Left ventricle myocardium inferior (tissue), 1 donor: ENCODE data around the gene SLC2A14. TPM values are rescaled to one million over a fixed set of nuclear protein-coding genes. Genes with fewer than 3 reads are reported as not detected.
"Not testable (repeated sequence)": the region's sequence is repeated elsewhere in the genome, so short reads cannot be mapped to it uniquely, and the experiment has no call there.

Source experiments
- DNase-seq: peaks from one replicate; pipeline ENCODE4 v3.0.0-alpha.2; 2020
- H3K27ac ChIP-seq: fragments of 200-600 bp; replicated peaks from 2 replicates; pipeline ENCODE4 v1.8.0; 2021
- H3K27me3 ChIP-seq: fragments of 200-600 bp; 2 replicates; pipeline ENCODE4 v1.8.0; 2021; ENCODE audit warnings: low read depth
- H3K36me3 ChIP-seq: fragments of 200-600 bp; 2 replicates; pipeline ENCODE4 v1.8.0; 2021
- H3K4me1 ChIP-seq: fragments of 200-600 bp; 2 replicates; pipeline ENCODE4 v1.8.0; 2021
- H3K4me3 ChIP-seq: fragments of 200-600 bp; 2 replicates; pipeline ENCODE4 v1.8.0; 2021; ENCODE audit warnings: mild to moderate bottlenecking, moderate library complexity
- H3K9me3 ChIP-seq: fragments of 200-600 bp; replicated peaks from 2 replicates; pipeline ENCODE4 v1.8.0; 2021
- intact Hi-C: fragments of 100-400 bp; cut with micrococcal nuclease; formaldehyde crosslinking; loops from one replicate; pipeline ENCODE4 v1.11.0; 2022
- total RNA-seq: library from RNA; stranded (reverse); fragmentation: NEBNext Ultra II Directional; extraction: Animal tissue kit (Norgen Biotek cat#: 25700); gene quantifications from one replicate; pipeline ENCODE4 v1.2.1, GENCODE V29; 2021
- TF ChIP-seq, protein P1 (sequence below): fragments of 200-600 bp; IDR thresholded peaks from 2 replicates; pipeline ENCODE4 v1.8.0; 2021; ENCODE audit warnings: antibody characterized with exemption, mild to moderate bottlenecking, borderline replicate concordance
- donor health status: DM: no; HTN: yes; CAD: no; lungs with severe emphysema.

The SLC2A14 gene
- total RNA-seq, 1 donor from 2014 or later, result not detected

DNA sequence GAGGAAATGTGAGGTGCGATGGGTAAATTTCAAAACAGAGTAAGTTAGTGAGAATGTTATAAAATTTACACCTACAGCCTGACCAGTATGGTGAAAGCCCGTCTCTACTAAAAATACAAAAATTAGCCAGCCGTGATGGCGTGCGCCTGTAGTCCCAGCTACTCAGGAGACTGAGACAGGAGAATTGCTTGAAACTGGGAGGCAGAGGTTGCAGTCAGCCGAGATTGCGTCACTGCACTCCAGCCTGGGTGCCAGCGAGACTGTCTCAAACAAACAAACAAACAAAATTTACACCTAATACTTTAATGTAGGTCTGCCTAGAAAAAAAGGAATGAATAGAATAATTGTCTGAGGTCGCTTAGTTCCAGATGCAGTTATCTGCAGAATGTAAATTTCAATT is 37.6 kb downstream of the SLC2A14 start:
- intact Hi-C loops, result no loop called here
- Histone ChIP-seq H3K36me3 (no peaks in the 10 kb centered on the region), H3K4me1 (no peaks in the 10 kb centered on the region), H3K27me3 (peaks cover 2% of the 10 kb centered on the region), H3K4me3 (no peak overlapping the region), H3K27ac (no peak overlapping the region), H3K9me3 (no peaks in the 10 kb centered on the region)
- TF ChIP-seq, protein P1, sequence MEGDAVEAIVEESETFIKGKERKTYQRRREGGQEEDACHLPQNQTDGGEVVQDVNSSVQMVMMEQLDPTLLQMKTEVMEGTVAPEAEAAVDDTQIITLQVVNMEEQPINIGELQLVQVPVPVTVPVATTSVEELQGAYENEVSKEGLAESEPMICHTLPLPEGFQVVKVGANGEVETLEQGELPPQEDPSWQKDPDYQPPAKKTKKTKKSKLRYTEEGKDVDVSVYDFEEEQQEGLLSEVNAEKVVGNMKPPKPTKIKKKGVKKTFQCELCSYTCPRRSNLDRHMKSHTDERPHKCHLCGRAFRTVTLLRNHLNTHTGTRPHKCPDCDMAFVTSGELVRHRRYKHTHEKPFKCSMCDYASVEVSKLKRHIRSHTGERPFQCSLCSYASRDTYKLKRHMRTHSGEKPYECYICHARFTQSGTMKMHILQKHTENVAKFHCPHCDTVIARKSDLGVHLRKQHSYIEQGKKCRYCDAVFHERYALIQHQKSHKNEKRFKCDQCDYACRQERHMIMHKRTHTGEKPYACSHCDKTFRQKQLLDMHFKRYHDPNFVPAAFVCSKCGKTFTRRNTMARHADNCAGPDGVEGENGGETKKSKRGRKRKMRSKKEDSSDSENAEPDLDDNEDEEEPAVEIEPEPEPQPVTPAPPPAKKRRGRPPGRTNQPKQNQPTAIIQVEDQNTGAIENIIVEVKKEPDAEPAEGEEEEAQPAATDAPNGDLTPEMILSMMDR, result no peak
- DNase-seq, result no peak

DNA sequence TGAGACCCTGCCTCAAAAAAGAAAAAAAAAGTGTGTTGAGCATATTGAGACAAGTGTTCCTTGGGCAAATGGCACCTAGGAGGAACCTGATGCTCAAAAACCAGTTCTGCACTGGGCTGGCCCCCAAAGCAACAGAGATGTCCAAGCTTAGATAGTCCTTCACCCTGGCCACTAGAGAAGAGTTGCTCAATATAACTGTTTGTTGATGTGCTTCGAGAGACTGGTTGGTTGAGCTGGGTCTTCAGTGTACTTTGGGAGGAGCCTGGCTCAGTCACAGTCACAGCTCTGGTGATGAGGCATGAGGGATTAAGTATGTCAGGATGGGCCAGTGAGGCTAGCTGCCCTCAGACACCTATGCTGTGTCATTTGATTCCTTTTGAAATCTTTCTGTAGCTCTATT is 38.0 kb downstream of the SLC2A14 start:
- no peak overlapping the region for H3K27ac ChIP-seq
- H3K4me3 ChIP-seq, result no peak overlapping the region
- no peaks in the 10 kb centered on the region for H3K4me1 ChIP-seq
- TF ChIP-seq, protein P1, result no peak
- intact Hi-C loops, result no loop called here
- H3K9me3 ChIP-seq, result no peaks in the 10 kb centered on the region
- H3K27me3 ChIP-seq, result no peaks in the 10 kb centered on the region
- DNase-seq, result no peak
- no peaks in the 10 kb centered on the region for H3K36me3 ChIP-seq

DNA sequence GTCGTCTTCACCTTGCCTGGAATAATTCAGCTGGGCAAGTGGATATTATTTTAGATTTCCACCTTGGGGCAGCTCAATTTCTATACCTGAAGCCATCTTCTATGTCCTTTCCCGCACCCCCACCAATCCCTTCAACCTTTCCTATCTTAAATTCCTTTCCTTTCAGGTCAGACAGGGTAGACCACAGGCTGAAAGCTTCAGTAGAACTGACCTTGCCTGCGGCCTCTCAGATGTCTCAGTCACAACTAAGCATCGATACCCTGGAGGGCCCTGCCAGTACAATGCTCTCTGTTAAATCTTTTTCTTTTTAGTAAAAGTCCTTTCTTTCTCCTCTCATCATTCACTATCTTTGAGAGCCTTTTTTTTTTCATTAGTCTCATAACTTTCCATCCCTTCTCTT is 38.9 kb downstream of the SLC2A14 start:
- Histone ChIP-seq H3K36me3 (no peaks in the 10 kb centered on the region), H3K4me3 (no peak overlapping the region), H3K9me3 (no peaks in the 10 kb centered on the region), H3K27me3 (peaks cover under 1% of the 10 kb centered on the region), H3K27ac (no peak overlapping the region), H3K4me1 (no peaks in the 10 kb centered on the region)
- TF ChIP-seq, protein P1, result no peak
- intact Hi-C loops, result no loop called here
- no peak for DNase-seq

DNA sequence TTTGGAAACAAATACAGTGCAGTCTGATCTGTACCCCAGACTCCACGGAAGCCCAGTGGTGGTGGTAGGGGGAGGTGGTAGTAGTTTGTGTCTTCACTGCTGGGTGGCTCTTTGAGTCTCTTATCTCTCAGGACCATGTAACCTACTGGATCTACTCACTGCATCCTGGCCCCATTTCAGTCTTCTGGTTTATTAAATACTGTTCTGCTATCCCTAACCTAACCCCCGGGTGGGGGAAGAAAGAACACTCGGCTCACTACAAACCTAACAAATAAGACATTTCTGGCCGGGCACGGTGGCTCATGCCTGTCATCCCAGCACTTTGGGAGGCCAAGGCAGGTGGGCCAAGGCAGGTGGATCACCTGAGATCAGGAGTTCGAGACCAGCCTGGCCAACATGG is 39.5 kb downstream of the SLC2A14 start:
- H3K9me3 ChIP-seq, H3K36me3 ChIP-seq, H3K4me3 ChIP-seq, H3K27ac ChIP-seq, intact Hi-C loops, H3K4me1 ChIP-seq, DNase-seq, H3K27me3 ChIP-seq: not testable (repeated sequence)

DNA sequence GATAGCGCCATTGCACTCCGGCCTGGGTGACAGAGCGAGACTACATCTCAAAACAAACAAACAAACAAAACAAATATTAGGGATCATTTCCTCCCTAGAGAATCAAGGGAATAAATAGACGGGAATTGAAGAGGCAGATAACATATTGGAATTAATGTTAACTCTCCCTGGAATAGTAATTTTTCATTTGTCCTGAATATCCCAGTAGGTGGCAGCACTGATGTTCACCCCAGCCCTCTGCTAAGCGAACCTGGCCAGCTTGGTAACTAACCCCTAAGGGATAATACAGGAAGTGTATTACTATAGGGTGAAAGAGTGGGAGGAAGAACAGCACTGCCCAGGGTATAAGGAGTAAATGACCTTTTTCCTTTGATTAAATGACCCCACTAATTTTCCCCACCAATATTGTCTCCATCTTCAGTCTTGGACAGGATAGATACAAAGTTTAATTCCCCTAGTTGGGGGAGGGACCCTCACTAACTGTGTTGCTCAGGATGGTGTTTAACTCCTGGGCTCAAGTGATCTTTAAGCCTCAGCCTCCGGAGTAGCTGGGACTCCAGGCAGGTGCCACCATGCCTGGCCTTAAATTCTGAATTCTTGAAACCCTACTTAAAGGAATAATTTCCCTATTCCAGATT is 40.5 kb downstream of the SLC2A14 start:
- Histone ChIP-seq H3K27me3 (peaks cover 6% of the 10 kb centered on the region), H3K9me3 (no peaks in the 10 kb centered on the region), H3K27ac (no peak overlapping the region), H3K4me1 (no peaks in the 10 kb centered on the region), H3K4me3 (no peak overlapping the region), H3K36me3 (no peaks in the 10 kb centered on the region)
- no peak for DNase-seq
- intact Hi-C loops, result no loop called here
- TF ChIP-seq, protein P1, result peak; percentile 46

DNA sequence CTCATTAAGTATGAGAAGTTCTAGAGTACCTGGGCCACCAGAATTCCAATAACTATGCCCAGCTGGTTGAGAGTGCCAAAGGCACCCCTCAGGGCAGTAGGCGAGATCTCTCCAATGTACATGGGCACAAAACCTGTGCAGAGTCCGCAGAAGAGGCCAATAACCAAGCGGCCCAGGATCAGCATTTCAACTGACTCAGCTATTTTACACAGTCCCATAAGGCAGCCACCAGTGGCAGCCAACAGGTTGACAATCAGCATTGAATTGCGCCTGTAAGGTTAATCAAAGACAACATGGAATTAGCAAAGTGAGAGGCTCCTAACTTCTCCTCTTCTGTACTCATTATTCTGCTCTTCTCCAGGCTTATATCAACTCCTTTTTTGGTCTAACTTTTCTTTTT is 43.0 kb downstream of the SLC2A14 start:
- H3K9me3 ChIP-seq, DNase-seq, H3K4me1 ChIP-seq, H3K27ac ChIP-seq, H3K27me3 ChIP-seq, H3K4me3 ChIP-seq, intact Hi-C loops, H3K36me3 ChIP-seq: not testable (repeated sequence)

DNA sequence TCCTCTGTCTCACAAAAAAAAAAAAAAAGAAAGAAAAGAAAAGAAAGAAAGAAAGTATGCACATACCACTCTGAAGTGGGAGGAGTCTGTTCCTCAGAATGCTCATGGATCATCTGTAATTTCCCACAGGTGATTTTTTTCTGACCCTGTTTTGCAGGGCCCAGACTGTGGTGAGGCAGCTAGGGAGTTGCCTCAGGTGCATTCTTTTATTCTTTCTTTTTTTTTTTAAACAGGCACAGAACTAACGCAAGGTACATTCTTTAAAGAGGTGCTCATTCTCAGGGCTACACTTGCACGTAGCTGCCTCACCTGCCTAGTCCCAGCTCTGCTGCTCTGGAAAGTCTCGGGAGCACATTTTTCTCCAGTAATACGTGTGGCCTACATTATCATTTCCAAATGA is 47.0 kb downstream of the SLC2A14 start:
- H3K9me3 ChIP-seq, H3K27ac ChIP-seq, H3K4me3 ChIP-seq, H3K36me3 ChIP-seq, H3K4me1 ChIP-seq, DNase-seq, intact Hi-C loops, H3K27me3 ChIP-seq: not testable (repeated sequence)
